NT2/D1 (cell line): ENCODE data around the gene CAMK2D.

Experiments
- SUZ12 ChIP-seq: IDR thresholded peaks from 2 replicates; pipeline ENCODE4 v1.6.1; 2011; ENCODE audit not compliant: insufficient read length, insufficient read depth; ENCODE audit errors: extremely low read depth
- YY1 ChIP-seq: IDR thresholded peaks from 2 replicates; pipeline ENCODE4 v1.6.1; 2011; ENCODE audit not compliant: insufficient read length, insufficient read depth
- ZNF274 ChIP-seq: IDR thresholded peaks from 2 replicates; pipeline ENCODE4 v1.6.1; 2011; ENCODE audit warnings: mild to moderate bottlenecking, low read depth, low read length

DNA sequence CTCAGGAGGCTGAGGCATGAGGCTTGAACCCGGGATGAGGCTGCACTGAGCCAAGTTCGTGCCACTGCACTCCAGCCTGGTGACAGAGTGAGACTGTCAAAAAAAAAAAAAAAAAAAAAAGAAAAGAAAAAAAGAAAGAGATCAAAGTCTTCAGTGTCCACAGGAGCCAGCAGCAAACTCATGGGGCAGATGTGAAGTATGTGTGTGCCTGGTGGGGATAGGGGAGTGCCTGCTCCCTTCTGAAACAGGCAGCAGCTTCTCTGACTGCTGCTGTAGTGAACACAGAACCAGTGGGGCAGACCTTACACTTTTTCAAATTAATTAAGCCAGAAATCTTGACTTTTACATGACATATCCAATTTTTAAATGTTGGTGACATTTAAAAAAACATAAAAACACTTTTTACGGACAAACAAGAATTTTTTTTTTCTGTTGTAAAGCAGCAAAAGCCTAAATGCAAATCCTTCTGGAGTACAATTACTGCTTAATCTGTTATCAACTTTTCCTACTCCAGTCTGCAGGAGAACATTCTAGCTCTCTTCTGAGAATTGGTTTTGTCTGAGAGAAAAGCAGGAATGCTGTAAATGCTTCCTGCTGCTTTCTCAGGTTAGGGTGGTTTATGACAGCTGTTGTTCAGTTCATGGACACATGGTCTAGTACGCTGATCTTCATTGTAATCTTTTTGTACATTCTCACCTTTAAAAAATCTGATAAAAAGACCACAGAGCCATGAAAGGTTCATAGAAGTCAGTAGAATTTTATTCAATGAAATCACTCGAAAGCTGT, 311.1 kb downstream of the CAMK2D start:
- TF ChIP-seq ZNF274 (no peak), YY1 (no peak), SUZ12 (no peak)
